Measurements from ENCODE around the gene BICDL2. TPM values are rescaled to one million over a fixed set of nuclear protein-coding genes. Genes with fewer than 3 reads are reported as not detected.

The BICDL2 gene
- total RNA-seq, 1 donor from 2014 or later: 24.5 TPM

DNA sequence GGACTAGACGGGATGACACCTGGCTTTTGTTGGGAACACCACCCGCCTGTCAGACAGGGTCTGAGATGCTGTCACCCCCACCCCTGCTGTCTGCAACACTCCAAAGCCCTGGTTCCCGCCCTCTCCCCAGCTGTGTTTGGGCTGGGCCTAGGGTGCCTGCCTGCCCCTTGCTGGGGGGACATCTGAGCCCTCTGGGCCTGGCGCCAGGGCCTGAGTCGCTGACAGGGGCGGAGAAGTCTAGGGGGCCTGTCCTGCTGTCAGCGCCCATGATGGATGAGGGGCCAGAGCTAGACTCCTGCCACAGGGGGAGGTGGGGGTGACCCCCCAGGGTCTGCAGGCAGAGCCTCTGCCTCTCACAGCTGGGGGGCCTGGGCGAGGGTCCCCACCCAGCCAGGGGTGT is 48.9 kb downstream of the BICDL2 start:
- Histone ChIP-seq H3K36me3 (ENCODE audit: control insufficient read depth, insufficient read depth, low read length) (no peaks in the 10 kb centered on the region), H3K27me3 (ENCODE audit: control insufficient read depth, insufficient read depth, low read length) (peaks cover 7% of the 10 kb centered on the region), H3K4me3 (ENCODE audit: low read depth, low read length) (no peak overlapping the region)
- DNase-seq (ENCODE audit: low read depth) (no peak), FAIRE-seq (no peak)
- TF ChIP-seq, protein P1, sequence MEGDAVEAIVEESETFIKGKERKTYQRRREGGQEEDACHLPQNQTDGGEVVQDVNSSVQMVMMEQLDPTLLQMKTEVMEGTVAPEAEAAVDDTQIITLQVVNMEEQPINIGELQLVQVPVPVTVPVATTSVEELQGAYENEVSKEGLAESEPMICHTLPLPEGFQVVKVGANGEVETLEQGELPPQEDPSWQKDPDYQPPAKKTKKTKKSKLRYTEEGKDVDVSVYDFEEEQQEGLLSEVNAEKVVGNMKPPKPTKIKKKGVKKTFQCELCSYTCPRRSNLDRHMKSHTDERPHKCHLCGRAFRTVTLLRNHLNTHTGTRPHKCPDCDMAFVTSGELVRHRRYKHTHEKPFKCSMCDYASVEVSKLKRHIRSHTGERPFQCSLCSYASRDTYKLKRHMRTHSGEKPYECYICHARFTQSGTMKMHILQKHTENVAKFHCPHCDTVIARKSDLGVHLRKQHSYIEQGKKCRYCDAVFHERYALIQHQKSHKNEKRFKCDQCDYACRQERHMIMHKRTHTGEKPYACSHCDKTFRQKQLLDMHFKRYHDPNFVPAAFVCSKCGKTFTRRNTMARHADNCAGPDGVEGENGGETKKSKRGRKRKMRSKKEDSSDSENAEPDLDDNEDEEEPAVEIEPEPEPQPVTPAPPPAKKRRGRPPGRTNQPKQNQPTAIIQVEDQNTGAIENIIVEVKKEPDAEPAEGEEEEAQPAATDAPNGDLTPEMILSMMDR (IDR thresholded peaks at IDR 0.05; ENCODE audit: insufficient read depth, low read length, severe bottlenecking): no peak

DNA sequence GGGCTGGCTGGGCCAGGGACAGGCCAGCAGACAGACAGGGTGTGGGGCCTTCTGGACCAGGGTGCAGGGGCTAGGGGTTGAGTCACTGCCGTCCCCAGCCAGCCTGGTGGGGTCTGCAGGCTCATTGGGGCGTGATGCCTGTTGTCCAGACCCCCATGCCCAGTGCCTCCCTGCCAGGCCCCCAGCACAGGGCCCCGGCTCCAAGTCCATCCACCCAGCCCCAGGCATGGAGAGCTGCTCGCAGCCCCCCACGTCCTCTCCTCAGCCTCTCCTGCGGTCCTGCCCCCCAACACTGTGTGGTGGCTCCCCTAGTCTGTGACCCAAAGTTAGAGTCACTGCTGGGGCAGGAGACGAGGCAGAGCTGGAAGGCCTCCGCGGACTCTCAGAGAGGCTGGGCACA is 49.5 kb downstream of the BICDL2 start:
- H3K36me3 ChIP-seq (ENCODE audit: control insufficient read depth, insufficient read depth, low read length): no peaks in the 10 kb centered on the region
- DNase-seq (ENCODE audit: low read depth): no peak
- no peak for FAIRE-seq
- H3K4me3 ChIP-seq (ENCODE audit: low read depth, low read length): no peak overlapping the region
- TF ChIP-seq, protein P1 (IDR thresholded peaks at IDR 0.05; ENCODE audit: insufficient read depth, low read length, severe bottlenecking): no peak
- peaks cover 7% of the 10 kb centered on the region for H3K27me3 ChIP-seq (ENCODE audit: control insufficient read depth, insufficient read depth, low read length)

DNA sequence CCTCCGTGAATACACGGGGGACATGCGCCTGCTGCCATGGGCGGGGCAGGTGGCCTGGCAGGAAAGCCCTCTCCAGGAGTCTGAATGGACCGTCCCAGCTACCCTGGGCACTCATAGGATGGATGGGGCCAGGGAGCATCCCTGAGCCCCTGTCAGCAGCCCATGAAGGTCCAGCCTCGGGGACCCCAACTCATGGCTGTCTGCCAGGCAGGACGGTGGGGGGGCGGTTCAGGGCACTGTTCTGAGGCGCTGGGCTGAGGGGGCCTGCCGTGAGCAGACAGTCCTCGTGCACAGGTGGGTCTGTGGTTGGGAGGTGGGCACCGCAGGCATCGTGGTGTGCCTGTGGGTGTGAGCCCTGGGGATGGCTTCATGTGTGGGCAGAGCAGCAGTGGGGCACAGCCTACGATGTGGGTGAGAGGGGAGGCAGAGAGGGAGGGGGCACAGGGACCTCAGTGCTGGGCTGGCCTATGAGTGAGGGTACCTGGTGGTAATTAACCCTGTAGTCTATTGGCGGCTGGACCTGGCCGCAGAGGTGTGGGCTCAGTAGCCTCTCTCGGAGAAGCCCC is 50.0 kb downstream of the BICDL2 start:
- FAIRE-seq (no peak), DNase-seq (ENCODE audit: low read depth) (no peak)
- Histone ChIP-seq H3K27me3 (ENCODE audit: control insufficient read depth, insufficient read depth, low read length) (peaks cover 7% of the 10 kb centered on the region), H3K4me3 (ENCODE audit: low read depth, low read length) (no peak overlapping the region), H3K36me3 (ENCODE audit: control insufficient read depth, insufficient read depth, low read length) (no peaks in the 10 kb centered on the region)
- TF ChIP-seq, protein P1 (IDR thresholded peaks at IDR 0.05; ENCODE audit: insufficient read depth, low read length, severe bottlenecking): no peak

DNA sequence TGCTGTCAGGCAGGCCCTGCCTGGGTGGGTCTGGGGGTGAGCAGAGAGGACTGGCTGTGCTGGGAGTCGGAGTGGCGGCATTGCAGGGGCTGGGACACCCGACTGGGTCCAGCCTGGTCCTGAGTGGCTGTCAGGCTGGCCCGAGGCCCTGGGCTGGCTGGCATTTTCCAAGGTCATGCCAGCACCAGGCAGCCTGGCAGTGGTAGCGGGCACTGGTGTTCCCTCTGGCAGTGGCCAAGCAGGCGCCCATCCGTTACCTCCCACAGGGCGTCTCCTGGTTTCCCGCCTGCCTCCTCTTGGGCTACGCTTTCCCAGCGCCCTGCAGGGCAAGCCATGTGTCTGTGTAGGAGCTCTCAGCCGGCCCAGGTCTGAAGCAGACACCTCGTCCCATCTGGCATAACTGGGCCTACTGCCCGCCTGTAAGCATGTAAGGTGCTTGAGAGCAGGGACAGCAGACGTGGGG is 50.8 kb downstream of the BICDL2 start:
- no peaks in the 10 kb centered on the region for H3K36me3 ChIP-seq (ENCODE audit: control insufficient read depth, insufficient read depth, low read length)
- TF ChIP-seq, protein P1 (IDR thresholded peaks at IDR 0.05; ENCODE audit: insufficient read depth, low read length, severe bottlenecking): no peak
- no peak for DNase-seq (ENCODE audit: low read depth)
- no peak for FAIRE-seq
- no peak overlapping the region for H3K4me3 ChIP-seq (ENCODE audit: low read depth, low read length)
- peaks cover 7% of the 10 kb centered on the region for H3K27me3 ChIP-seq (ENCODE audit: control insufficient read depth, insufficient read depth, low read length)

DNA sequence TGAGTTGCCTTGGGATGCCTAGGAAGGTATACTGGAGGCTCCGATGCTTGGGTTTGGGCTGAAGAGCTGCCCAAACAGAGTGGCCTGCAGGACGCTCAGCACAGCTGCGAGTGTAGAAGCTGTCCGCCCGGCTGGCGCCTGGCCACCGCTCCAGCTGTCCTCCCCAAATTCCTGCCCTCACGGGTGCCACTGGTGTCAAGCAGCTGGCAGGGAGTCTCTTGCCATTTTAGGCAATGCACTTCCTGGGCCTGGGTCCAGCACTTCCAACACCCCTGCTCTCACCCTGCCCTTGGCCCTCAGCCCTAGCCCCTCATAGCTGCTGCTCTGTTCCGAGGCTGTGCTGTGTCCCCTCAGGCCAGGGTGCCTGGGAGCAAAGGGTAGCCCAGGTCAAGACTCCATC is 51.3 kb downstream of the BICDL2 start:
- H3K4me3 ChIP-seq (ENCODE audit: low read depth, low read length): no peak overlapping the region
- H3K36me3 ChIP-seq (ENCODE audit: control insufficient read depth, insufficient read depth, low read length): no peaks in the 10 kb centered on the region
- TF ChIP-seq, protein P1 (IDR thresholded peaks at IDR 0.05; ENCODE audit: insufficient read depth, low read length, severe bottlenecking): no peak
- no peak for DNase-seq (ENCODE audit: low read depth)
- no peak for FAIRE-seq
- peaks cover 7% of the 10 kb centered on the region for H3K27me3 ChIP-seq (ENCODE audit: control insufficient read depth, insufficient read depth, low read length)

DNA sequence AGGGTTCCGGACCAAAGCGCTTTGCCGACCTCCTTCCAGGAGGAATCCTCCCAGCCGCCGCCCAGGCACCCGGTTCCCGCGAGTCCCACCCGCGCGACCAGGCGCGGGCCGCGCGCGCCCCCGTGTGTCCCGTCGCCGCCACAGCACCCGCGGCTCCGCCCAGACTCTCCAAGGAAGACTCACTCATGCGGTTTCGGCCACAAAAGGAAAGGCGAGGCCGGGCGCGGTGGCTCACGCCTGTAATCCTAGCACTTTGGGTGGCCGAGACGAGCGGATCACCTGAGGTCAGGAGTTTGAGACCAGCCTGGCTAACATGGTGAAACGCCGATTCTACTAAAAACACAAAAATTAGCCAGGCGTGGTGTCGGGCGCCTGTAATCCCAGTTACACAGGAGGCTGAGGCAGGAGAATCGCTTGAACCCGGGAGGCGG is 53.0 kb downstream of the BICDL2 start:
- peaks cover 2% of the 10 kb centered on the region for H3K27me3 ChIP-seq (ENCODE audit: control insufficient read depth, insufficient read depth, low read length)
- H3K4me3 ChIP-seq (ENCODE audit: low read depth, low read length): peak overlapping the region; percentile 18
- H3K36me3 ChIP-seq (ENCODE audit: control insufficient read depth, insufficient read depth, low read length): no peaks in the 10 kb centered on the region
- TF ChIP-seq, protein P1 (IDR thresholded peaks at IDR 0.05; ENCODE audit: insufficient read depth, low read length, severe bottlenecking): peak; percentile 81
- FAIRE-seq: no peak
- DNase-seq (ENCODE audit: low read depth): peak; percentile 67

All from bronchial epithelial cell (primary cell).